ENCODE measurements around the gene RNASET2. TPM values are rescaled to one million over a fixed set of nuclear protein-coding genes. Genes with fewer than 3 reads are reported as not detected.
A peak's percentile ranks its signal among the peaks of the same experiment; 100 is the strongest.

The RNASET2 gene
- total RNA-seq, 3 donors from 2014 or later = 43.7 to 67.3 (median 49.4) TPM

DNA sequence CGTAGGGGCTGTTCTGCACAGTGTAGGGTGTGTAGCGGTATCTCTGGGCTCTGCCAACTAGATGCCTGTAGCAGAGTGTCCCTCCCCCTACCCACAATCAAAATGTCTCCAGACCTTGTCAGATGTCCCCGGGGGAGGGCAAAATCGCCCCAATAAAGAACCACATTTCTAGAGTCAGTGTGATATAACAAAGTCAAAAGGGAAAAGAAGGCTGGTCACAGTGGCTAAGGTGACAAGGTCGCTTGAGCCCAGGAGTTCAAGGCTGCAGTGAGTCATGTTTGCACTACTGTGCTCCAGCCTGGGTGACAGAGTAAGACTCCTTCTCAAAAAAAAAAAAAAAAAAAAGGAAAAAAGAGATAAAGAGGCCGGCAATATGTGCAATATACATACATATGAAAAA, 31.1 kb upstream of the RNASET2 start:
- Mint-ChIP-seq H3K27me3 (ENCODE audit: low read depth) (no peaks in the 10 kb centered on the region), H3K4me3 (no peak overlapping the region), H3K36me3 (ENCODE audit: insufficient read depth) (peaks cover 6% of the 10 kb centered on the region), H3K4me1 (ENCODE audit: low read depth) (peaks cover 21% of the 10 kb centered on the region), H3K9me3 (no peaks in the 10 kb centered on the region)
- ATAC-seq (no peak), DNase-seq (no peak)

DNA sequence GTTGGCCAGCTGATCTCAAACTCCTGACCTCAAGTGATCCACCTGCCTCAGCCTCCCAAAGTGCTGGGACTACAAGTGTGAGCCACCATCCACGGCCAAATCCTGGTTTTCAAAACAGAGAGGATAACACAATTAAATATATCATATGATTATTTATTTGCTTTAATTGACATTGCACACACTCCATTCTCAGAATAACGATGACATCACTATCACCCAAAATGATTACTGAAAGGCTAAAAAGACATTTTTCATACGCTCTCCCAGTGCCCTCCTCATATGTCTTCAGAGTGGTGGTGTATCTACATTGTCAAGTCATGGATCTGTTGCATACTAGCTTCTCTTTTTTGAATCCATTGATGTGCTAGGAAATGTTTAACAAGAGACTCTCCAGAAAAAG, 24.4 kb upstream of the RNASET2 start:
- no peaks in the 10 kb centered on the region for H3K9me3 Mint-ChIP-seq
- H3K36me3 Mint-ChIP-seq (ENCODE audit: insufficient read depth) = peaks cover 10% of the 10 kb centered on the region
- no peak for DNase-seq
- no peak for ATAC-seq
- H3K4me1 Mint-ChIP-seq (ENCODE audit: low read depth) = no peaks in the 10 kb centered on the region
- H3K4me3 Mint-ChIP-seq = no peak overlapping the region
- H3K27me3 Mint-ChIP-seq (ENCODE audit: low read depth) = no peaks in the 10 kb centered on the region

DNA sequence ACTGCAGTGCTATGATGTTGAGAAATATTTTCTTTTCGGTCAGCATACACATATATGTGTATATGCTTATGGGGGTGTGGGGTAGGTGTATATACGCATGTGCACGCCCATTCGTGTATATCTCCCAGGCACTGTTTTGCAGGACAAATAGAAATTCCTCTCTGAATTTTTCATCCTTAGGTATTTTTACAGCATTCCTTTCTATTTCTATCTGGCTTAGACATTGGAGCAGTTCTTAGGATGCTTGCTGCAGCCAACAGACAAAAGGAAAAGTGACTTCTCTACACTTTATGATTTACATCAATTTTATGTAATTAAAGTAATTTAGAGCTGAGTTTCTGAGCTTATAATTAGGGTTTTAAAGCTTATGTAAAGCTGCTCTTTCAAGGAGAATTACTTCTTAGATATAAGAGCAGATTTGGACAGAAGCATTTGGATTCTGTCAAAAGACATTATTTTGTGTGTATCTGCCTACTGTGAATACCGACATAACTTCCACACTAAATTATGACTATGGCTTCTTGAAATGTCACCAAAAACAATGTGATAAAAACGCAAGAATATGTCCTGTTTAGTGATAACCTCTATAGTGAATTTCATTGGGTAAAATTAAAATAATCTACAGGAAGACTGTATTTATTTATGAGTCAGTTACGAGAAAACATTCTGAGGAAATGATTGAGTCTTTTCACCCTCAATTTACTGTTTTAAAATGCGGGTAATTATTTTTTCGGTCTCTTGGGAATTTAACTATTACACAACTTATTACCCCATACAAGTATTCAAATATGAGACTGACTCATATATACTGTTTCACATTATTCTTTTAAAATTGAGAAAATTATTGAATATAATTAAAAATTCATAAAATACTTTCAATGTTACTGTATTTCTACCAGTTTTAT, 21.5 kb upstream of the RNASET2 start:
- ATAC-seq (no peak), DNase-seq (no peak)
- Mint-ChIP-seq H3K4me3 (no peak overlapping the region), H3K9me3 (no peaks in the 10 kb centered on the region), H3K4me1 (ENCODE audit: low read depth) (peaks cover 6% of the 10 kb centered on the region), H3K27me3 (ENCODE audit: low read depth) (no peaks in the 10 kb centered on the region), H3K36me3 (ENCODE audit: insufficient read depth) (peaks cover 5% of the 10 kb centered on the region)

DNA sequence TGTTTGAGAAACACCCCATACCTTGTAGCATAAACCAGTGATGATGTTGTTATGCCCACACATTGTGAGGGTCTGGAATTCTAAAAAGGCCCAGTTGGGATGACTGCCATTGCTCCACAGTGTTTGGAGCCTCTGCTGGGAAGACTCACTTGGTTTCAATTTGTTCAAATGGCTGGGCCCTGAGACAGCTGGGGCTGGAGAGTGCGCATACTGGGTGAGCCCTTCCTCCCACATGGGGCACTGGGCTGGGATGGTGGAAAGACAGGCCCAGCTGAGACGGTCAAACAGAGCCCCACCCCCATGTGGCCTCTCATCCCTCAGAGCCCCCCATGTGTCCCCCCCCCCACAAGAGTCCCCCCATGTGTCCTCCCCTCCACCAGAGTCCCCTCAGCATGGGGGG, 20.3 kb upstream of the RNASET2 start:
- peaks cover 10% of the 10 kb centered on the region for H3K4me1 Mint-ChIP-seq (ENCODE audit: low read depth)
- no peaks in the 10 kb centered on the region for H3K27me3 Mint-ChIP-seq (ENCODE audit: low read depth)

DNA sequence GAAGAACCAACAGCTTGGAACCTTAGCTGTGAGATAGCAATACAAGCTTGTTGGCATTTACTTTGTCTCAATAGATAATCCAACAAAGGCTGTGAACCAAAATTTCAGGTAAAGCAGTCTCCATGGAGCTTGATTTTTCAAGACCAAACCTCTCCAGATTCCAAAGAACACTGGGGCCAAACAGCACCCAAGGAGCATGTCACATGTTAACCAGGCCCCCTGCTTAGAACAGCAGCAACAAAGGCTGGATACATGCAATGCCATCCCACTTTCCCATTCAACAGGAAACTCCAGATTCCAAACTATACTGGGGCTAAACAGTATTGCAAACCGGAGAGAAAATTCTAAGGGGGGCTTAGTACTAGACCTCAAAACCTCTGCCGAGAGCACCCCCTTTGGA, 15.8 kb upstream of the RNASET2 start:
- Mint-ChIP-seq H3K27me3 (ENCODE audit: low read depth) (no peaks in the 10 kb centered on the region), H3K9me3 (peaks cover 5% of the 10 kb centered on the region), H3K4me3 (no peak overlapping the region), H3K36me3 (ENCODE audit: insufficient read depth) (peaks cover 4% of the 10 kb centered on the region), H3K4me1 (ENCODE audit: low read depth) (peaks cover 32% of the 10 kb centered on the region)
- ATAC-seq (no peak), DNase-seq (no peak)

More for the DNA sequence above, 20.3 kb upstream of the RNASET2 start:
- ATAC-seq (no peak), DNase-seq (no peak)
- Mint-ChIP-seq H3K4me3 (no peak overlapping the region), H3K36me3 (ENCODE audit: insufficient read depth) (peaks cover 4% of the 10 kb centered on the region), H3K9me3 (no peaks in the 10 kb centered on the region)

DNA sequence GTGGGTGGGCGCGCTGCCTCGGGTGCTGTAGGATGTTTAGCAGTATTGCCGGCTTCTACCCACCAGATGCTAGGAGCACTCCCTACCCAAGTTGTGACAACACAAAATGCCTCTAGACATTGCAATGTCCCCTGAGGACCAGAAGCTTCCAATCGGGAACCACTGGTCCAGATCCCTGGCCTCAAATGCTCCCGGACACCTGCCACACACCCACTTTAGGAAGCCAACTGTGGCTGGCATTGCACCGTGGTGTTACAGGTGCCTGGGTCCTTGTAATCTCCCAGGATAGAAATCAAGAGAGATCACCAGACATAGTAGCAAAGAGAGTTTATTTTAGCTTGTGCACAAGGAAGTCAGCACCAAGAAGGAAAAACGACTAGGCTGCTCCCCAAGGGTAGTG, 14.9 kb upstream of the RNASET2 start:
- peaks cover 4% of the 10 kb centered on the region for H3K36me3 Mint-ChIP-seq (ENCODE audit: insufficient read depth)
- no peaks in the 10 kb centered on the region for H3K27me3 Mint-ChIP-seq (ENCODE audit: low read depth)
- peaks cover 32% of the 10 kb centered on the region for H3K4me1 Mint-ChIP-seq (ENCODE audit: low read depth)
- no peak for ATAC-seq
- no peak for DNase-seq
- H3K4me3 Mint-ChIP-seq = no peak overlapping the region
- H3K9me3 Mint-ChIP-seq = peaks cover 11% of the 10 kb centered on the region

DNA sequence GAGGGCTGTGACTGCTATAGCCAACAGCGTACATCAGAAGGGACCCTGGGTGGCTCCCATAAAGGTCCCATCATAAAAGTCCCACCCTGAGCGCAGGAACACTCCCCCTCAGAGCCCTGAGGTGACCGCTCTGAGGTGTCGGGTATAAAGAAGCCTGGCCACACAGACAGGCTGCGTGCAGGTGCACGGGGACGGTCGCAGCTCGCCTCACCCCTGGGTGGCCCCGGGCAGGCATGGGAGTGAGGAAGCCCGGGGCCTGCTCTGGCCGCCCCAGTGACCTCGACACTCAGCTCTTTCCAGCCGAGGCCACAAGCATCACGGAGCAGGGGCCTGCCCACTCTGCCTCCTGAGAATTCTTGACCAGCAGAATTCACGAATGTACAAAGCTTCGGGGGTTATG, 14.4 kb upstream of the RNASET2 start:
- H3K4me1 Mint-ChIP-seq (ENCODE audit: low read depth) = peaks cover 32% of the 10 kb centered on the region
- no peak for ATAC-seq
- peaks cover 4% of the 10 kb centered on the region for H3K36me3 Mint-ChIP-seq (ENCODE audit: insufficient read depth)

DNA sequence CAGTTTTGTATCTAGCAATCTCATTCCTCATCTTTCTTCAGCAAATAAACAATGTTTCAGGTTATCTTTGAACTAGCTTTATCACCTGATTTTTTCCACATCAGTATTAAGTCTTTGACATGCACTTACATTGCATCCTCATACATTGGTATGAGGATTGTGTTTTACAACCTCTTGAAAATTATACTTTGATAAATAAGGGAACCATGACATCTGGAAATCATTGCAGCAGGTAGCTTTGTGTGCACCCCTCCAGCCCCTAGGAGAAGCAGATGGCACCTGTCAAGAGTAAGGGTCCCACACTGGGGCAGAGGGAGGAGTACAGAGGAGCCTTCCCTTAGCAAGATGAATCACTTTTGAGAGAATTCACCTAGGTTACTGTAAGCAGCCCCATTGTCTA, 13.7 kb upstream of the RNASET2 start:
- H3K9me3 Mint-ChIP-seq = peaks cover 14% of the 10 kb centered on the region
- no peaks in the 10 kb centered on the region for H3K27me3 Mint-ChIP-seq (ENCODE audit: low read depth)
- H3K36me3 Mint-ChIP-seq (ENCODE audit: insufficient read depth) = peaks cover 4% of the 10 kb centered on the region
- H3K4me3 Mint-ChIP-seq = no peak overlapping the region
- DNase-seq (no peak), ATAC-seq (no peak)
- peaks cover 32% of the 10 kb centered on the region for H3K4me1 Mint-ChIP-seq (ENCODE audit: low read depth)

More for the DNA sequence above, 14.4 kb upstream of the RNASET2 start:
- no peak for DNase-seq
- Mint-ChIP-seq H3K27me3 (ENCODE audit: low read depth) (no peaks in the 10 kb centered on the region), H3K9me3 (peaks cover 14% of the 10 kb centered on the region), H3K4me3 (no peak overlapping the region)

DNA sequence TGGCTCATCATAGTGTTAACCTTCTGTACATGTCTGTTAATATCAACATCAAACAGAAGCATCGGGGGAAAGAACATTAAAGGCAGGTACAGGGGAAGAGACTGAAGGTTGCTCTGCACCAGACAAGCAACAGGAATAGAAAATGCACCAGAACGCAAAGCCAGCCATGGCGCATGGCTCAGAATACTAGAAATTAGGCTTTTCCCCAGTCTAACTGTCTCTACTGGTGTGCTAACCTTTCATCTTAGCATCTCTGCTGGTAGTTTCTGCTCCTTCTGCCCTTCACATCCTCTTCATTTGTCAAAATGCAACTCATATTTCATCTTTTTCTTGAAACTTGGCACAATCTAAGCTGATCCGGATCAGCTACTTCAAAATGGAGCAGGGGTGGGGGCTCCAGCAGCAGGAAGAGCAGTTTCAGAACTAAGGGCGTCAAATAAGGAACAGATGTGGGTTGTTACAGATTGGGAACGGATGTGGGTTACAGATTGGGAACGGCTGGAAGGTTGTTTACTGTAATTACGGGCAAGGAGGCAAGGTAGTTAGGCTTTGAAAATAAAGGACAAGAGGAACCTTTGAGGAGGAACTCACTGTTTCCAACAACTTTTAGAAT, 13.1 kb upstream of the RNASET2 start:
- Mint-ChIP-seq H3K9me3 (peaks cover 14% of the 10 kb centered on the region), H3K27me3 (ENCODE audit: low read depth) (no peaks in the 10 kb centered on the region), H3K4me3 (peak overlapping the region; percentile 17), H3K4me1 (ENCODE audit: low read depth) (peaks cover 31% of the 10 kb centered on the region), H3K36me3 (ENCODE audit: insufficient read depth) (peaks cover 4% of the 10 kb centered on the region)
- DNase-seq = no peak
- ATAC-seq = peak; percentile 14 to 46

DNA sequence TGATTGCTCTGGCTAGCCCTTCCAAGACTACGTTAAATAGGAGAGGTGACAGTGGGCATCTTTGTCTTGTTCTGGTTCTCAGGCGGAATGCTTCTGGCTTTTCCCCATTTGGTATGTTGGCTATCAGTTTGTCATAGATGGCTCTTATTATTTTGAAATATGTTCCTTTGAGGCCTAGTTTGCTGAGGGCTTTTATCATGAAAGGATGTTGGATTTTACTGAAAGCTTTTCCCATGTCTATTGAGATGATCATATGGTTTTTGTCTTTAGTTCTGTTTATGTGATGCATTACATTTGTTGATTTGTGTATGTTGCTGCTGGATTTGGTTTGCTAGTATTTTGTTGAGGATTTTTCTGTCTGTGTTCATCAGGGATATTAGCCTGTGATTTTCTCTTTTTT, 9.9 kb upstream of the RNASET2 start:
- Mint-ChIP-seq H3K4me3 (no peak overlapping the region), H3K36me3 (ENCODE audit: insufficient read depth) (peaks cover 4% of the 10 kb centered on the region), H3K27me3 (ENCODE audit: low read depth) (no peaks in the 10 kb centered on the region), H3K9me3 (peaks cover 19% of the 10 kb centered on the region), H3K4me1 (ENCODE audit: low read depth) (peaks cover 20% of the 10 kb centered on the region)
- DNase-seq (no peak), ATAC-seq (no peak)

DNA sequence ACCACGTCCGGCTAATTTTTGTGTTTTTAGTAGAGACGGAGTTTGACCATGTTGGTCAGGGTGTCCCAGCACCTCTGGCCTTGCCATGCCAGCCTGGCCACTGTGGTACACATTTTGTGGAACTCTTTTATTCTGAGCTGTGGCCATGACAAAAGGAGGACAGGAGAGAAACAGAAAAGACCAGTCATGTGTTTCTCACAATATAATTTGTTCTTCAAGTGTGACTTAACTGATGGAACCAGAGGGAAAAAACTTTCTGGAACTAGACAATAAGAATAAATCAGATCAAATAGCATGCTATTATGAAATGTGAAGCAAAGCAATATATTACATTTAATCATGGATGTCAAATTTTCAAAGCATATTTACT, 4.2 kb upstream of the RNASET2 start:
- peaks cover 36% of the 10 kb centered on the region for H3K4me1 Mint-ChIP-seq (ENCODE audit: low read depth)
- H3K4me3 Mint-ChIP-seq = no peak overlapping the region
- ATAC-seq (no peak), DNase-seq (no peak)
- no peaks in the 10 kb centered on the region for H3K36me3 Mint-ChIP-seq (ENCODE audit: insufficient read depth)
- H3K9me3 Mint-ChIP-seq = peaks cover 5% of the 10 kb centered on the region
- no peaks in the 10 kb centered on the region for H3K27me3 Mint-ChIP-seq (ENCODE audit: low read depth)

DNA sequence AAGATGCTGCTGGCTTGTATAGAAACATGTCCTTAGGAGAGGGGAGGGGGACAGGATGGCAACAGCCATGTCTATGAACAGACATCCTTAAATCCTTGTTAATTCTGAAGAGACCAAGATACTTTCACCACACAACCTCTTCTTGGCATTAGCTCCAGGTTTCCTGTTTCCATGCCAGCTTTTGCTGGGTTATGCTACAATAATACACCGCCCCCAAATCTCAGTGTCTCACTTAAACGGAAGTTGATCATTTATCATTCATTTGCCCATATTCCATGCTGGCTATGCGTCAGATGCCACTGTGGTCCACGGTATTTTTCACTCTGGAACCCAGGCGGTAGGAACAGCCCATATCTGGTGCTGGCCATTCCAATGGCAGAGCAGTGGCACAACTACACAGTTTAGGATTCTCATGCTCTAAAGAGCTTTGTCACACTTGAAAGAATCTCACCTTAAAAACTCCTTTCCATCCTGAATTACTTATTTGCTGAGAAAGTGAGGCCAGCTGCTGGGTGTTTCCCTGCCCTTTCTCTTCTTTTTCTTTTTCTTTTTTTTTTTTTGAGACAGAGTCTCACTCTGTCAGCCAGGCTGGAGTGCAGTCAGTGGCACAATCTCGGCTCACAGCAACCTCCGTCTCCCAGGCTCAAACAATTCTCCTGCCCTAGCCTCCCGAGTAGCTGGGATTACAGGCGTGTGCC, 3.7 kb upstream of the RNASET2 start:
- H3K9me3 Mint-ChIP-seq = peaks cover 5% of the 10 kb centered on the region
- H3K4me1 Mint-ChIP-seq (ENCODE audit: low read depth) = peaks cover 40% of the 10 kb centered on the region
- DNase-seq = no peak
- no peaks in the 10 kb centered on the region for H3K27me3 Mint-ChIP-seq (ENCODE audit: low read depth)
- no peaks in the 10 kb centered on the region for H3K36me3 Mint-ChIP-seq (ENCODE audit: insufficient read depth)
- ATAC-seq = no peak
- peak overlapping the region; percentile 90 for H3K4me3 Mint-ChIP-seq

DNA sequence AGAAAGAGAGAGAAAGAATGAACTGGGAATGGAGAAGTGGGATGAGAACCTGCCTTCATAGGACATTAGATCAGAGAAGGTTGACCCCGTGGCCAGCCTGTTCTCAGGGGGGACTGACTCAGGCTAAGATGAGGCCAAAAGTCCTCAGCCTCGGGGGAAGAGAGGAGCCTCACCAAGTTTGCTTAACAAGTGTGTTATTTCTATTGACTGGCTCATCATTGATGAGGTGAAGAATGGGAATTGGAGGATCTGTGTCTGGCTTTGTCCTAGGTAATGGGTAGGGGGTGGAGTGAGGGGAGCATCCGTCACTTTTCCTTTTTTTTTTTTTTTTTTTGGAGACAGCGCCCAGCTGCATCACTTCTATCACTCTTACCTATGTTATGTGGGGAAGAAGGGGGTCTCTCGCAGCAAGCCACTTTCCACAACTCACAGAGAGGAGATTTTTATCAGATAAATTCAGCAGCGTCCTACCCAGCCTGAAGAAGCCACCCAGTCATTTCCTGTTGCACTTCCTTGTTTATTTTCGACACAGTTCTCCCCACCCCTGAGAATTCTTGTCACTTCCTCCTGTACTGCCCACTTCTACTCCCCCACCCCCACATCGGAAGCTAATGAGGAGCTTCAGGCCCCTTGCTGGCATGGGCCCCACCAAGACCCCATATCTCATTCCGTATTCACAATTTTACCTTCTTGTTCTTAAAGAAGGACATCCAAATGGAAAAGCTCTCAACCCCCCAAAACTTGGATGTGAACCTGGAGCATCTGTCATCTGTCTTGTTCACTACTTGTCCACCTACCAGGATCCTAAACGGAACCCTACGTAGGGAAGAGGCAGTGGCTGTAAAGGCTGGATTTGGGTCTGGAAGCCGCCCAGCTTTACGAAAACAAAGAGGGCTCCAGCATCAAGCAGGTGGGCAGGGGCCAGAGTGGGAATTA, 2.8 kb upstream of the RNASET2 start:
- DNase-seq = no peak
- H3K36me3 Mint-ChIP-seq (ENCODE audit: insufficient read depth) = peaks cover under 1% of the 10 kb centered on the region
- peak overlapping the region; percentile 90 for H3K4me3 Mint-ChIP-seq
- ATAC-seq = no peak
- no peaks in the 10 kb centered on the region for H3K27me3 Mint-ChIP-seq (ENCODE audit: low read depth)
- peaks cover 46% of the 10 kb centered on the region for H3K4me1 Mint-ChIP-seq (ENCODE audit: low read depth)
- H3K9me3 Mint-ChIP-seq = peaks cover 5% of the 10 kb centered on the region

DNA sequence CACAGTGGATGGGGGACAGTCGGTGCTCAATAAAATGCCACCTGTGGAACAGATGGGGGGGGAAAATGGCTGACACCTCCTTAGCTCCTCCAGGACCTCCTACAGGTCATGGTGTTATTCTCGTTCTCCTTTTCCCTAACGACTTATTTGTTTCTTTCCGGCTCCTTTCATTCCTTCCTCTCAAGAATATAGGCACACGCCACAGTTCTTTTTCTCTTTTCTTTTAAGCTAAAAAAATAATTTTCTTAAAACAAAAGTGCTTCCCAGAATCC, 1.4 kb upstream of the RNASET2 start:
- peak overlapping the region; percentile 90 for H3K4me3 Mint-ChIP-seq
- DNase-seq (no peak), ATAC-seq (no peak)
- H3K27me3 Mint-ChIP-seq (ENCODE audit: low read depth) = no peaks in the 10 kb centered on the region
- H3K9me3 Mint-ChIP-seq = no peaks in the 10 kb centered on the region
- H3K36me3 Mint-ChIP-seq (ENCODE audit: insufficient read depth) = peaks cover 2% of the 10 kb centered on the region
- peaks cover 61% of the 10 kb centered on the region for H3K4me1 Mint-ChIP-seq (ENCODE audit: low read depth)

Measured in activated T-cell treated with anti-CD3 and anti-CD28 coated beads, Interleukin-2, amount 50 U/mL, for 4 hours (primary cell).